Kidney epithelial cell (primary cell): ENCODE data around the gene GRB10. TPM values are rescaled to one million over a fixed set of nuclear protein-coding genes. Genes with fewer than 3 reads are reported as not detected.
"Not testable (repeated sequence)": the region's sequence is repeated elsewhere in the genome, so short reads cannot be mapped to it uniquely, and the experiment has no call there.

Experiments
- DNase-seq: peaks from one replicate; pipeline ENCODE4 v3.0.0-alpha.2; 2010; ENCODE audit warnings: low read depth
- H3K27me3 ChIP-seq: 2 replicates; pipeline ENCODE4 v1.6.0; 2011; ENCODE audit warnings: low read length; ENCODE audit not compliant: control insufficient read depth, insufficient read depth
- H3K36me3 ChIP-seq: 2 replicates; pipeline ENCODE4 v1.5.1; 2011; ENCODE audit warnings: low read length; ENCODE audit not compliant: control insufficient read depth, insufficient read depth
- H3K4me3 ChIP-seq: 2 replicates; pipeline ENCODE4 v1.5.1; 2011; ENCODE audit warnings: low read depth, mild to moderate bottlenecking, control low read depth, low read length
- CTCF ChIP-seq: IDR thresholded peaks from 2 replicates; pipeline ENCODE4 v1.5.1; 2011; ENCODE audit warnings: mild to moderate bottlenecking, moderate library complexity, low read length, control low read depth, inconsistent platforms; ENCODE audit not compliant: insufficient read depth, poor library complexity, severe bottlenecking
- total RNA-seq: library from RNA; depleted of rRNA; stranded (reverse); fragments of >200 nt; gene quantifications from 2 replicates; pipeline ENCODE4 v1.2.3, GENCODE V29; 2015

GRB10 gene
- total RNA-seq, 1 donor from 2014 or later, result 86.3 TPM

DNA sequence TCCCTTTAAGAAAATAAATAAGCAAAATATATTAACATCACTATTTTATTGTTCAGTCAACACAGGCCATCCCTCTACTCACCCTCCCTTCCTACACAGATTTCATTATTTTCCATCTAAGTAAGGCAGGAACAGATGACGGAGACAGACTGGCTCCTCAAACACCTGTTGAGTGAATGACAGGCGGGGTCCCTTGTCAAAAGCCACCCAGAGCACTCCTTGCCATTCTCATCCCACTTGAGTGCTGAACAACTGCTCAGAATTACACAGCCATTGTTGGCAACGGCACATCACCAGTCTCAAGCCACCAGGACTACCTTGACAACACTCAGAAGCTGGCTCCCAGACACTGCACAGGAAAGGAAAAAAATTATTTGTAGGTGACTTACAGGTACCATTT lies 3.3 kb downstream of the GRB10 start:
- Histone ChIP-seq H3K36me3 (no peaks in the 10 kb centered on the region), H3K4me3 (no peak overlapping the region), H3K27me3 (no peaks in the 10 kb centered on the region)
- no peak for TF ChIP-seq CTCF
- no peak for DNase-seq

DNA sequence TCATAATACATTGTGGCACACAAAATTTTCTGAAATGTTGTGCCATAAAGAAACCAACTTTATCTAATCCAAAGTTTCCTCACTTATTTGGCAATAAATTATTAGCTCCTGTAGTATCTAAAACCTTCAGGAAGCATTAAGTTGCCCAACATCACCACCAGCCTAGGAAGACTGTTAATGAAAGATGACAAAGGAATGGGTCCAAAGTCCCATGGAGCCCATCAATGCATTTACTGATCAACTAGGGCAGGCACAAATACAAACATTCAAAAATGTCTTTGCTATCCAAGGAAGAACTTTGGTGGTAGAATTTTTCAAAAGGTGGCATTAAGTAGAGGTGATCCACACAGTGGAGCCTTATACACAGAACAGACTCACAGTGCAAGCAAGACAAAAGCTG lies 4.5 kb downstream of the GRB10 start:
- Histone ChIP-seq H3K36me3 (no peaks in the 10 kb centered on the region), H3K4me3 (no peak overlapping the region), H3K27me3 (no peaks in the 10 kb centered on the region)
- no peak for TF ChIP-seq CTCF
- DNase-seq, result no peak

- no peak for TF ChIP-seq CTCF
- H3K36me3 ChIP-seq, result no peaks in the 10 kb centered on the region
- H3K27me3 ChIP-seq, result no peaks in the 10 kb centered on the region
- DNase-seq, result no peak
- no peak overlapping the region for H3K4me3 ChIP-seq
Observed at GRCh38 chr7:50775836-50776235, 6.9 kb downstream of the GRB10 start.

- no peak for TF ChIP-seq CTCF
- Histone ChIP-seq H3K4me3 (no peak overlapping the region), H3K36me3 (no peaks in the 10 kb centered on the region), H3K27me3 (no peaks in the 10 kb centered on the region)
- no peak for DNase-seq
Observed at GRCh38 chr7:50775231-50775630, 7.5 kb downstream of the GRB10 start.

- H3K36me3 ChIP-seq, result no peaks in the 10 kb centered on the region
- no peak for DNase-seq
Observed at GRCh38 chr7:50774319-50774718, 8.4 kb downstream of the GRB10 start.

GRCh38 chr7:50773071-50773470 lies 9.6 kb downstream of the GRB10 start:
- H3K36me3 ChIP-seq, H3K27me3 ChIP-seq, DNase-seq, H3K4me3 ChIP-seq: not testable (repeated sequence)

More at GRCh38 chr7:50774319-50774718, 8.4 kb downstream of the GRB10 start:
- Histone ChIP-seq H3K27me3 (no peaks in the 10 kb centered on the region), H3K4me3 (no peak overlapping the region)
- no peak for TF ChIP-seq CTCF
